Parathyroid adenoma (tissue), 2 donors: ENCODE data around the gene ACYP1.

ENCODE experiments used
- H2AFZ ChIP-seq: fragments of 300-600 bp; sonication (generic); one replicate; pipeline ENCODE4 v1.7.0; 2017; ENCODE audit warnings: antibody characterized with exemption, mild to moderate bottlenecking
- H3K27ac ChIP-seq: fragments of 300-600 bp; sonication (generic); one replicate; pipeline ENCODE4 v1.7.0; 2017
- H3K27me3 ChIP-seq: fragments of 300-600 bp; sonication (generic); one replicate; pipeline ENCODE4 v1.7.0; 2017; ENCODE audit warnings: low read length; ENCODE audit not compliant: control insufficient read depth, insufficient read depth
- H3K36me3 ChIP-seq: fragments of 300-600 bp; sonication (generic); one replicate; pipeline ENCODE4 v1.7.0; 2017; ENCODE audit warnings: low read length; ENCODE audit not compliant: control insufficient read depth, insufficient read depth
- H3K4me1 ChIP-seq: fragments of 300-600 bp; sonication (generic); one replicate; pipeline ENCODE4 v1.7.0; 2017; ENCODE audit warnings: control low read depth
- H3K4me2 ChIP-seq: fragments of 300-600 bp; sonication (generic); one replicate; pipeline ENCODE4 v1.7.0; 2017; ENCODE audit warnings: low read length
- H3K4me3 ChIP-seq: fragments of 300-600 bp; sonication (generic); one replicate; pipeline ENCODE4 v1.7.0; 2017; ENCODE audit warnings: low read depth, low read length
- H3K79me2 ChIP-seq: fragments of 300-600 bp; sonication (generic); one replicate; pipeline ENCODE4 v1.7.0; 2017; ENCODE audit warnings: control low read depth
- H3K9ac ChIP-seq: fragments of 300-600 bp; sonication (generic); one replicate; pipeline ENCODE4 v1.7.0; 2017; ENCODE audit warnings: mild to moderate bottlenecking
- H3K9me3 ChIP-seq: fragments of 300-600 bp; sonication (generic); one replicate; pipeline ENCODE4 v1.7.0; 2017; ENCODE audit warnings: low read length; ENCODE audit not compliant: control insufficient read depth
- CTCF ChIP-seq: fragments of 300-600 bp; sonication (generic); IDR thresholded peaks from one replicate; pipeline ENCODE4 v1.7.0; 2017; ENCODE audit warnings: antibody characterized with exemption, mild to moderate bottlenecking
- donor health status: primary hyperparathyroidism.

ACYP1 gene

GRCh38 chr14:75083271-75083670, 19.4 kb upstream of the ACYP1 start:
- no peak overlapping the region for H2AFZ ChIP-seq
- no peaks in the 10 kb centered on the region for H3K9me3 ChIP-seq
- no peak overlapping the region for H3K9ac ChIP-seq
- TF ChIP-seq CTCF = no peak
- no peak overlapping the region for H3K4me2 ChIP-seq
- no peak overlapping the region for H3K4me3 ChIP-seq
- H3K36me3 ChIP-seq = no peaks in the 10 kb centered on the region
- no peaks in the 10 kb centered on the region for H3K4me1 ChIP-seq
- H3K27me3 ChIP-seq = no peaks in the 10 kb centered on the region
- no peak overlapping the region for H3K27ac ChIP-seq
- no peaks in the 10 kb centered on the region for H3K79me2 ChIP-seq

- no peaks in the 10 kb centered on the region for H3K36me3 ChIP-seq
- no peaks in the 10 kb centered on the region for H3K27me3 ChIP-seq
- no peak overlapping the region for H3K9ac ChIP-seq
- H3K4me2 ChIP-seq = no peak overlapping the region
- no peak overlapping the region for H3K27ac ChIP-seq
- TF ChIP-seq CTCF = no peak
- H3K4me3 ChIP-seq = no peak overlapping the region
- H3K4me1 ChIP-seq = no peaks in the 10 kb centered on the region
- H2AFZ ChIP-seq = no peak overlapping the region
- H3K9me3 ChIP-seq = no peaks in the 10 kb centered on the region
- H3K79me2 ChIP-seq = no peaks in the 10 kb centered on the region
Measured at GRCh38 chr14:75081660-75082229, 17.9 kb upstream of the ACYP1 start.

GRCh38 chr14:75079521-75079920, 15.7 kb upstream of the ACYP1 start:
- Histone ChIP-seq H3K4me1 (no peaks in the 10 kb centered on the region), H3K36me3 (no peaks in the 10 kb centered on the region), H2AFZ (no peak overlapping the region), H3K4me2 (no peak overlapping the region), H3K4me3 (no peak overlapping the region), H3K27ac (no peak overlapping the region), H3K9me3 (no peaks in the 10 kb centered on the region), H3K79me2 (no peaks in the 10 kb centered on the region), H3K27me3 (no peaks in the 10 kb centered on the region), H3K9ac (no peak overlapping the region)
- no peak for TF ChIP-seq CTCF

GRCh38 chr14:75077794-75078193, 14.0 kb upstream of the ACYP1 start:
- no peak overlapping the region for H3K9ac ChIP-seq
- no peaks in the 10 kb centered on the region for H3K9me3 ChIP-seq
- no peak for TF ChIP-seq CTCF
- H3K79me2 ChIP-seq = no peaks in the 10 kb centered on the region
- no peaks in the 10 kb centered on the region for H3K27me3 ChIP-seq
- no peaks in the 10 kb centered on the region for H3K36me3 ChIP-seq
- H3K4me3 ChIP-seq = no peak overlapping the region
- no peaks in the 10 kb centered on the region for H3K4me1 ChIP-seq
- H3K27ac ChIP-seq = no peak overlapping the region
- no peak overlapping the region for H2AFZ ChIP-seq
- no peak overlapping the region for H3K4me2 ChIP-seq

- Histone ChIP-seq H3K36me3 (no peaks in the 10 kb centered on the region), H3K4me1 (peaks cover 16% of the 10 kb centered on the region), H3K9ac (peak overlapping the region; percentile 84)
Measured at GRCh38 chr14:75070383-75070782, 6.6 kb upstream of the ACYP1 start.

More at GRCh38 chr14:75070383-75070782, 6.6 kb upstream of the ACYP1 start:
- H3K79me2 ChIP-seq = peaks cover 2% of the 10 kb centered on the region
- H3K9me3 ChIP-seq = no peaks in the 10 kb centered on the region
- H3K4me2 ChIP-seq = peak overlapping the region; percentile 75
- H2AFZ ChIP-seq = peak overlapping the region; percentile 76
- peak overlapping the region; percentile 77 for H3K4me3 ChIP-seq
- H3K27ac ChIP-seq = peak overlapping the region; percentile 97
- TF ChIP-seq CTCF = no peak
- H3K27me3 ChIP-seq = no peaks in the 10 kb centered on the region
